NCI-H526 (cell line): ENCODE results near the gene BMAL2.

ENCODE experiments used
- DNase-seq, 2 experiments: peaks; one replicate each; lab custom pipeline; 2025; lab: John Stamatoyannopoulos, UW

The BMAL2 gene

GRCh38 chr12:27319848-27320247 lies 12.8 kb upstream of the BMAL2 start:
- no peak for DNase-seq

- no peak for DNase-seq
Observed at GRCh38 chr12:27324530-27324929, 8.1 kb upstream of the BMAL2 start.

GRCh38 chr12:27330846-27331245 lies 1.8 kb upstream of the BMAL2 start:
- no peak for DNase-seq

GRCh38 chr12:27331291-27331926 lies 1.2 kb upstream of the BMAL2 start:
- DNase-seq, result no peak

- no peak for DNase-seq
Observed at GRCh38 chr12:27331927-27332324, 710 bp upstream of the BMAL2 start.

- no peak for DNase-seq
Observed at GRCh38 chr12:27332407-27332713, 276 bp upstream of the BMAL2 start.

- DNase-seq, result peak; percentile 27 to 81
Observed at GRCh38 chr12:27333403-27334009, 870 bp downstream of the BMAL2 start.

- peak in 1 of 2 experiments; percentile 30 for DNase-seq
Observed at GRCh38 chr12:27334042-27334720, 1.5 kb downstream of the BMAL2 start.

- no peak for DNase-seq
Observed at GRCh38 chr12:27334721-27335082, 2.1 kb downstream of the BMAL2 start.

- DNase-seq, result no peak
Observed at GRCh38 chr12:27335364-27336281, 3.0 kb downstream of the BMAL2 start.

GRCh38 chr12:27336282-27336653 lies 3.6 kb downstream of the BMAL2 start:
- no peak for DNase-seq

GRCh38 chr12:27337376-27337775 lies 4.7 kb downstream of the BMAL2 start:
- DNase-seq, result no peak

- no peak for DNase-seq
Observed at GRCh38 chr12:27338473-27338872, 5.8 kb downstream of the BMAL2 start.

GRCh38 chr12:27340971-27341370 lies 8.3 kb downstream of the BMAL2 start:
- no peak for DNase-seq

GRCh38 chr12:27342536-27342935 lies 9.9 kb downstream of the BMAL2 start:
- no peak for DNase-seq

- DNase-seq, result no peak
Observed at GRCh38 chr12:27343255-27344000, 10.8 kb downstream of the BMAL2 start.

- no peak for DNase-seq
Observed at GRCh38 chr12:27344246-27344645, 11.6 kb downstream of the BMAL2 start.

- peak in 1 of 2 experiments; percentile 24 for DNase-seq
Observed at GRCh38 chr12:27344760-27345159, 12.1 kb downstream of the BMAL2 start.

GRCh38 chr12:27345376-27345775 lies 12.7 kb downstream of the BMAL2 start:
- DNase-seq, result no peak

- DNase-seq, result peak in 1 of 2 experiments; percentile 19
Observed at GRCh38 chr12:27347779-27348178, 15.1 kb downstream of the BMAL2 start.

GRCh38 chr12:27351476-27351875 lies 18.8 kb downstream of the BMAL2 start:
- DNase-seq, result no peak

GRCh38 chr12:27355486-27355885 lies 22.9 kb downstream of the BMAL2 start:
- DNase-seq, result no peak
